ENCODE results near the gene RNF213.
A peak's percentile ranks its signal among the peaks of the same experiment; 100 is the strongest.

Gene RNF213

DNA sequence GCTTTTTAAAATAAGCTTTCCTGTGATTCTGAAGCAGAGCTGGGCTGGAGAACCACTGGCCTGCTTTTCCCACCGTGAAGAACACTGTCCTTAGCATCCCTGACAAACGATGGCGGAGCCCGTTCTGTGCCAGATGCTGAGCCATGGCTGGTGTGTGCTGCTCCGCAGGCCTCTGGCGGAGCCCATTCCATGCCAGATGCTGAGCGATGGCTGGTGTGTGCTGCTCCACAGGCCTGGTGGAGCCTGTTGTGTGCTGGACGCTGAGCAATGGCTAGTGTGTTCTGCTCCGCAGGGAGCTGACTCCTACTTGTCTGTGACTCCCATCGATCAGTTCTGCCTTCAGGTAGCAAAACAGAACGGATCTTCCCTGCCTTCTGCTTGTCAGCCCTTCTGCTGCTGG lies 158.6 kb downstream of the RNF213 start:
- no peak for DNase-seq (ENCODE audit: low read depth)

DNA sequence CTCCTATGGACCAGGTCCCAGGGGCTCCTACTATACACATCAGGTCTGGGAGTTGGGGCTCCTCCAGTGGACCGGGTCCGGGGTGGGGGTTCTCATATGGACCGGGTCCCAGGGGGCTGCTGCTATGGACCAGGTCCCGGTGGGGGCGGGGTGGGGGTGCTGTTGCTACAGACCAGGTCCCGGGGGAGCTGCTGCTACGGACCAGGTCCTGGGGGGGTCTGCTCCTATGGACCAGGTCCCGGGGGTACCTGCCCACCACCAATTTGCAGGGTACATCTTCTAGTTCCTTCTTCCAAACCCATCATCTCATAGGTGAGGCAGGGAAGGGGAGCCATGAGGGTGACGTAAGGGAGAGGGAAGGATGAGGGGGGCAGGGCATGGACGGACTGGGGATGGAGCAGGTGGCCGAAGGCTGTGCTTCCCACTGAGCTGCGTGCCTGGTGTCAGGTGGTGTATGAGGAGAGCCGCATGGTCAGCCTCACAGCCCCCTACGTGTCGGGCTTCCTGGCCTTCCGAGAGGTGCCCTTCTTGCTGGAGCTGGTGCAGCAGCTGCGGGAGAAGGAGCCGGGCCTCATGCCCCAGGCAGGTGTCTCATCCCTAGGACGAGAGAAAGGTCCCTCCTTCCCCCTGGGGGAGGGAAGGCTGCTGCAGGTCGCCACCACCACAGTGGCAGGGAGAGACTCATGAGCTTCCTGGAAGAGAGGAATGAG lies 160.9 kb downstream of the RNF213 start:
- no peak for DNase-seq (ENCODE audit: low read depth)

DNA sequence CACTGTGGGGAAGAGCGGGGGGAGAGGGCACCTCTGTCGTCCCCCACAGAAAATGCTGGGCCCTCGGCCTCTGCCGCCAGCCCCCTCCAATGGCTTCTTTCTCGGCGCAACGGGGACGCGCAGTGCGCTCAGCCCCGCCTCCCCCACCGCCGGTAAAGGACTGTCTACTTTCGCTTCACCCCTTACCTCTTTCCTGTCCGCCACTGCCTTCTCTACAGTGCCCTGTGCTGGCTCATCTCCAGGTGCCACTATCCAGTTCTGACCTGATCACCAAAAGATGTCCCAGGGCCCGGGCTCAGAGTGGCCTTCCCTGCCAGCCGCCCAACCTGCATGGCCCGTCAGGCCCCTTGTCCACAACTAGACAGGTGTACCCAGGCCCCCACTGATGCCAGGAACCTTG lies 161.6 kb downstream of the RNF213 start:
- no peak for DNase-seq (ENCODE audit: low read depth)

DNA sequence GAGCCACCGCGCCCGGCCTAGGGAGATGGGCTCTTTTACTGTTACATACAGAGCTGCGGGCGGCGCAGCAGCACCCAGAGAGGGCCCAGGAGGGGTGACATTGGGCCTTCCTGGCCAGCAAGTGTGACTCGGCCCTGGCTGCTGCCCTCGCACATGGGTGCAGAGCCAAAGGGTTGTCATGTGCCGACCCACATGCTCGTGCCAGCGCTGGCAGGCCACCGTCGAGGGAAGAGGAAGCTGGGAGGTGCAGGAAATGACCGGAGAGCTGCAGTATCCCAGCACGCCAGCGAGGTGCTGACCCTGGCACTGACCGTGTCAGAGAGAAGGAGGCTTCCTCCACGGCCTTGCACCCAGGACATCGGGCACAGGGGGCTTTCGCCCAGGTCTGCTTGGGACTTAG lies 162.3 kb downstream of the RNF213 start:
- no peak for DNase-seq (ENCODE audit: low read depth)

DNA sequence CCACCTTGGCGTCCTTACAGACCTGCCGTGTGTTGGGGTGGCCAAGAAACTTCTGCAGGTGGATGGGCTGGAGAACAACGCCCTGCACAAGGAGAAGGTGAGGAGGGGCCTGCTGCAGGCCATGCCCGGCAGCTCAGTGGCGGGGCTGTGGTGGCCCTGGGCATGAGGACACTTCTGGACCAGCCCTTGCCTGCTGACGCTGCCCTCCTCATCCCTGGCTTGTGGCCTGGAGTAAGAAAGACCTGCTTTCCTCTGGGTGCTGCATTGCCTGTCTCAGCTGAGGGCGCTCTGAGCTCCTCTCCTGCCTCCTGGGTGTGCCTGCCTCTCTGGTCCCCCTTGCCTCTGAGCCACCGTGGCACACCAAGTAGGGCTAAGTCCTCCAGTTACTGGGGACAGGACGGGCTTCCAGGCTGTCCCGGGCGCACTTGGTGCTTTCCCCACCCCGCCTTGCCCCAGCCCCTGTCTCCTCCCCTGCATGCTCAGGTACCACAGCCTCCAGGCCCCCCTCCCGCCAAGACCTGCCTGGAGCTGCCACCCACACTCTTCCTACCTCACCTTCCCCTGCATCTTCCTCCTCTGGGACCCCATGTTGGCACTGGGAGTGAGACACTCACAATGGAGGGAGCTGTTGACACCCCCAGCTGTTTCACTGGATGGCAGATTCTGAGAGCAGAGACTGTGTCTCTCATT lies 163.0 kb downstream of the RNF213 start:
- DNase-seq (ENCODE audit: low read depth) = no peak

DNA sequence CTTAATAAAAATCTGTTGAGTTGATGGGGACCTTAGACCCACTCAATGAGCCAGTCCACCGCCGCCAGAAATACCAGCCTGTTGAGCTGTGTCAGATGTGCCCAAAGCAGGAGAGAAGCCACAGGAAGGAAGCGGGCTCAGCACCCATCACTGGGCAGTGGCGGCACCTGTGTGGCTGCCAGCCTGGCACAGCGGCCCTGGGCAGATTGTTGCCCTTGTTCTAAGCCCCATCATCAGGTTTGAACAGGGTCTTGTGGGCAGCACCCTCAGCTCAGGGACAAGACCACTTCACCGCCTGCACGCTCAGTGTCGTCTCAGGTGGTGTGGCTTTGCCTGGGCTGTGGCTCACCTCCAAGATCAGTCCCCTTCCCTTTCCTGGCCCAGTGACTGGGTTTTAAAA lies 163.6 kb downstream of the RNF213 start:
- DNase-seq (ENCODE audit: low read depth) = no peak

DNA sequence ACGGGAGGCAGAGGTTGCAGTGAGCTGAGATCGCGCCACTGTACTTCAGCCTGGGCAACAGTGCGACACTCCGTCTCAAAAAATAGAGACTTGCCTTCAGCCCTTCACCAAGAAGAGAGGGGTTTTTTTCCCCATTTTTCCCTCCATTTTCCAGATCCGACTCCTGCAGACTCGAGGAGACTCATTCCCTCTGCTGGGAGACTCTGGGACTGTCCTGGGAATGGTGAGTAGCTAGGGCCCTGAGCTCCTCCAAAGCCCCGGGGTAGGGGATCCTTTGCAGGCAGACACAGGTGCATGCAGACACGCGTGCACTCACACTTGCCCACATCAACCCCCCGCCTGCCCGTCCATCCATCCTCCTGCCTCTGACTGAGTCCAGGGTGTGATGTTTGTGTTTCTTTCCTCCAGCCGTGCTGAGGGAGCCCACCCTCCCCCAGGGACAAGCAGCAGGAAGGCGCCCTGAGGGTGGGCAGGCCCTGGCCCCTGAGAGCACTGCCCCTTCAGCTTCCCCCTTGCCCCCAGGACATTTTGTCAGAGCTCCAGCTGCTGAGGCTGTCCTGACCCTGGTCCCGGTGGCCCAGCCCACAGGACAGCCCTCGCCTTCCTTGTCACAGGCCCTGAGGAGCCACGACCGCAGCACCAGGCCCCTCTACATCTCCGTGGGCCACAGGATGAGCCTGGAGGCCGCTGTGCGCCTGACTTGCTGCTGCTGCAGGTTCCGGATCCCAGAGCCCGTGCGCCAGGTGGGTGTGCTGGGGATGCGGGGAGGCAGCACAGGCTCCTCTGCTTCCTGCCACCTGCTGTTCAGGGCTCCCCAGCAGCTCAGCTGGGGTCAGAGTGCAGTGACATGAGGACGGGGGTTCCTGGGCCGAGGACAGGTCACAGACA lies 164.5 kb downstream of the RNF213 start:
- no peak for DNase-seq (ENCODE audit: low read depth)

DNA sequence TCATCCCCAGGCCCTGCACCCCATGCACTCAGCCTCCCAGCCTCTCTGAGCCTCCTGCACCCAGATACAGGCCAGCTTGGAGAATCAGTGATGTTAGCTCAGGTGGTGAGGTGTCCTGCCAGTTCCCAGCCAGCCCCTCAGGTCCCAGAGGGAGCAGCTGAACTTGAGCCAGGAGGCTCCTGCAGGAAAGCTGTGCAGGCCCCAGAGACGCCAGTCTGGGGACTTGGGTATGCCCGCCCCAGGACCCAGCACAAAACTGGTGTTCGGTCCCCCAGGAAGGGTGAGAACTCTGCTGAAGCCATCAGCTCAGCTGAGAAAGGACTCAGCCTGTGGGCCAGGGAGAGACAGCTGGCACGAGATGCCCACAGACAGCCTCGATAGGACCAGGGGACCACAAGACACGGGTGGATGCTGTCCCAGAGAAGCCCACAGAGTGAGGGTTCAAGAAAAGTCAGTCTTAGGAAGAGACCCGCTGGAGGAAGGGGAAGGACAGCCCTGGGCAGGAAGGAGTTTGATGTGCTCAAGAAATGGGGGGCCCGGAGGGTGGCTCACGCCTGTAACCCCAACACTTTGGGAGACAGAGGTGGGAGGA lies 165.3 kb downstream of the RNF213 start:
- no peak for DNase-seq (ENCODE audit: low read depth)

DNA sequence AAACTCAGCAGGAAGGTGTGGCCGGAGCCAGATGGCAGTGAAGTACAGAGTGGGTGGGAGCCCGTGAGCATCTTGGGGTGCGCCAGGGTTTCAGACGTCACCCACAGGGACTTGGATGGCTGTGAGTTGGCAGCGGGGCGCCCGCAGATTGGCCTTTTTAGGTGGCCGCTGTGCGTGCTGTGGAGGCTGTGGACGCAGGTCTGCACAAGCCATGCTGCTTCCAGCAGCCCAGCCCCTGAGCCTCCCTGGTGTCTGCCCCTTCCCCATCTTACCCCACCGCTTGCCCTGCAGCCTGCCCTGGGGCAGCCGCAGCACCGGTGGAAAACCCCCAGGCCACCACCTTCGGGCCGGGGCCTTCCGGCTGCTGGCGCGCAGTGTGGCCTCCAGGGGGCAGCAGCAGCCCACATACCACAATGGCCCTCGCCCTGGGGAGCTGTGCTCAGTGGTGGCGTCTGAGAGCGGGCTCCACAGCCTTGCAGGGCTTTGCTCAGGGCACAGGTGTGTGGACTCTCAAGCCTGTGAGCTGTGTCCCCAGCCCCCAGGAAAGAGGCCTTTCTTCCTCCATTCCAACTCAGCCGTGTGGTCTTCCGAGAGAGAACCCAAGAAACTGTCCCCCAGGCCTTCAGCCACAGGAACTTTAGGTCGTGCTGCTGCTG lies 166.1 kb downstream of the RNF213 start:
- DNase-seq (ENCODE audit: low read depth) = peak; percentile 76

DNA sequence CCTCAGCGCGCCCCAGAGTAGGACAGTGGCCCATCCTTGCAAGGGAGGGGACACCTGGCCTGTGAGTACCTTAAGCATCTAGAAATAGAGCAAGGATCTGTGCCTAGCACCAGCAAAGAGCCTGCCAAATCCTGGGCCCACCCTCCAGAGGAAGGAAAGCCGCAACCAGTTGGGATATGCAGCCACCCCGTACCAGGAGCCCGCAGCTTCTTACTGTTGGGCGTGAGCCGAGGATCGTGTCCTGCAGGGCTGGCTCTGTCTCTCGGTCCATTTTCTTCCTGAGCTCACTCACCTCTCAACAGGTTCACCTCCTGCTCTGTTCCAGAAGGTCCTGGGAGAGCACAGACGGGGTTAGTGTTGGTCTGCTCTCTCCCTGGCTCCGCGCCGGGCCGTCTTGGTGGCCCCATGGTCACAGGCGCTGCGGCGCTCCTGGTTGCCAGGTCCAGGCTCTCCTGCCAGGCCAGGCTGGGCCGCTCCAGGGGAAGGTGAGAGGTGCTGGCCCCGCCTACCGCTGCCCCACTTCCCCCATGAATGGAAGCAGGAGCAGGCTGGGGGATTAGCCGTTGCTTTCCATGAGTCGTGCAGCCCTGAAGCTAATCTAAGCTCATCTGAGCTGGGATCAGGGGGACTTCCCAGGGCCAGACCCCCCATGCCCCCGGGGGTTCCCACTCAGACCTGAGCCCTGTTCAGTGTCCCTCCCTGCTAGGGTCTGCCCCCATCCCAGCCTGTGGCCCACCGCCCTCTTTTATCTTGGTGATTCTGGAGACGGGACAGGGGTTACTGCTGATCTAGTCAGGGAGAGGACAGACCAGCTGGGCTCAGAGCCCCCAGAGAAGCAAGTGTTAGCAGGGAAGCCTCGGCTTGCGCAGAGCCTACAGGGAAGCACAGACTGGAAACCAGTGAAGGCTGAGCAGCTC lies 167.0 kb downstream of the RNF213 start:
- DNase-seq (ENCODE audit: low read depth) = no peak

DNA sequence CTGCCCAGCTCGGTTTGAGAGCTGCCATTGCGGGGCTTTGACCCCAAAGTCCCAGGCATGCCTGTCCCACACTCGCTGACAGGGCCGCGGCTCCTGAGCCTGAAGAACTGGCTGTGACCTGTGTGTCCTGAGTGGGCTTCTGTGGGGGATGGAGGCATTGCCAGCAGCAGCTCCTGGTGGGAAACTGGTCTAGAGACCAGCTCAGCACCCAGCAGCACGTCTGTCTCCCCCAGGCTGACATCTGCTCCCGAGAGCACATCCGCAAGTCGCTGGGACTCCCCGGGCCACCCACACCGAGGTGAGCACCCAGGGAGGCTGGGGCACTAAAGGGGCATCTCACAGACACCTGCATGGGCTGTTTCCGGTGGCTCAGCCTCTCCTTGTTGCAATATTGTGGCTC lies 167.7 kb downstream of the RNF213 start:
- DNase-seq (ENCODE audit: low read depth) = no peak

DNA sequence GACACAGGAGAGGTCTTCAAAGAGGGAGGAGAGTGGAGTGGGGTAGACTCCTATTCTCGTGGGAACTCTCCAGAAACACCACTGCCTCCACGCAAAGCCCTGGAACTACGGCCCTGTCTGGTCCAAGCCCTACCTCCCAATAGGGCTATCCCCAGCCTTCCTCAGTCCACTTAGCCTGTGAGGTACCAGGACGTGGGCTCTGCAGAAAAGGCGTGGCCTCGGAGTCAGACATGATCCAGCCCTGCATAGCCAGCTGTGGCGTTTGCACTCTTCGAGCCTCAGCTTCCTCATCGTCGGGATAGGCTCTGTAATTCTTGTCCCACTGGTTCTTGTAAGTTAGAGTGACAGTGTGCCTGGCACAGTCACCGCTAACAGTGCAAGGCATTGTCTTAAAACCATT lies 168.1 kb downstream of the RNF213 start:
- DNase-seq (ENCODE audit: low read depth) = no peak

DNA sequence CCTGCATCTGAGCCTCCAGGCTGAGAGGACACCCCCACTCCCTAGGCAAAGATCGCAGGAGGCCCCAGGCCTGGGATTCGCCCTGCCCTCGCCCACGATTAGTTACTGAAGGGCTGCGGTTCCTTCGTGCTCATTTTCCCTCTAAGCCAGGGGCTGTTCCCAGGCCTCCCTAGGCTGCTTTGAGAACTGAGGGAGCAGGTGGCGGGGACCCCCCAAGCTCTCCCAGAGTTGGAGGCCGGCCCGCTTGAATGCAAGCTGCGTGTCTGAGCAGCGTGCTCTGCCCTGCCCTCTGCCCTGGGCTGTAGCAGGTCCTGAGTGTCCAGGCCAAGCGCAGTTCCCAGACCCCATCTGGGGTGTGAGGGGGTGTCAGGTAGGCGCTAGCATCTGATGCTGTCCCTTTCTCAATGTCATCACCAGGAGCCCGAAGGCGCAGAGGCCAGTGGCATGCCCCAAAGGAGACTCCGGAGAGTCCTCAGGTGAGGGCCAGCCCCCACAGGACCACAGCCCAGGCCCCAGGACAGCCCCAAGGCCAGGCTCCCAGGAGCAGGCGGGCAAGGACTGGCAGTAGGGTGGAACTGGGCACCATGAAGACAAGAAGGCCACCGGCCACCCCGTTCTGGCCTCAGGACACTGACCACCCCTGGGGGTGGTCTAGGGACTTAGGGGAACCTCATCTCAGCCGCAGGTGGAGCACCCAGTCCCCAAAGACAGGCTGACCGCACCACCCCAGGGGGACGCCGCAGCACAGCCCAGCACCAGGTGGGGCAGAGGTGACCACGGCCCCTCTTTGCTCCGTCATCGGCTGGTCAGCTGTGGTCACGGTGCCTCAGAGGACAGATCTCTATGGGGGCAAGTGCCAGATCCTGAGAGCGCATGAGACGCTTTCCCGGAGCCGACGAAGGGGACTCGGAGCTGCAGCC lies 169.0 kb downstream of the RNF213 start:
- DNase-seq (ENCODE audit: low read depth) = no peak

DNA sequence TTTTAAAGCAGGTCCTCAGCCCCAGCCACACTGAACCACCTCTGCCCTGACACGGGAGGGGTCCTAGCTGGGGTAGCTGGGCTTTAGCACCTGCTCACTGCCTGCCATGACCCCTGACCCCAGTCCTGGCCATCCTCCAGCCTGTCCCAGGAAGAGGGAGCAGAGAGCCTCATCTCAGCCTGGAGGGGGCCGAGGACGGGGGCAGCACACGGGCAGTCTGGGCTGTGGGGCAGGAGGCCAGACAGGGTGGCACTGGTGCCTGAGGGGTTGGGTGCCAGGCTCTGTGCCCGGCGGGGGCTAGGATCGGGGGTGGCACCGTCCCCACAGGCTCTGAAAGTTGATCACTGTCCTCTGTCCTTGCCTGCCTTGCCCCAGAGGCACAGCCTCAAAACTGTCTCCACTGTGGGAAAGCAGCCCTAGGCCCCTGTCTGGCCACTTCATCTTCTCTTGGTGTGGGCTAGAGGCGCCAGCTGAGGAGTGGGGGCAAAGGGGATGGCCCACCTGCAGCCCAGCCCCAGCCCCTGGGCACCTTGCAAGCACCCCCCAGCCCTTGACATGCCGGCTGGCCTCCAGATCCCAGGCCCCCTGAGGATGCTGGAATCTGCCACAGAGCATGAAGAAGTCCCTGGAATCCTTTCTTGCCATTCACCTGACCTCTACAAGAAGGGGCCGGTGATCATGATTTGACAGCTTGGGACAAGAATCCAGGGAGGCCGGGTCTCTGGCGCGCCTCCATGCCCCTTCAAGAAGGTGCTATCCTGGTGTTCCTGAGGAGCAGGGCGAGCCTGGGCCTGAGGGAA lies 170.0 kb downstream of the RNF213 start:
- no peak for DNase-seq (ENCODE audit: low read depth)

DNA sequence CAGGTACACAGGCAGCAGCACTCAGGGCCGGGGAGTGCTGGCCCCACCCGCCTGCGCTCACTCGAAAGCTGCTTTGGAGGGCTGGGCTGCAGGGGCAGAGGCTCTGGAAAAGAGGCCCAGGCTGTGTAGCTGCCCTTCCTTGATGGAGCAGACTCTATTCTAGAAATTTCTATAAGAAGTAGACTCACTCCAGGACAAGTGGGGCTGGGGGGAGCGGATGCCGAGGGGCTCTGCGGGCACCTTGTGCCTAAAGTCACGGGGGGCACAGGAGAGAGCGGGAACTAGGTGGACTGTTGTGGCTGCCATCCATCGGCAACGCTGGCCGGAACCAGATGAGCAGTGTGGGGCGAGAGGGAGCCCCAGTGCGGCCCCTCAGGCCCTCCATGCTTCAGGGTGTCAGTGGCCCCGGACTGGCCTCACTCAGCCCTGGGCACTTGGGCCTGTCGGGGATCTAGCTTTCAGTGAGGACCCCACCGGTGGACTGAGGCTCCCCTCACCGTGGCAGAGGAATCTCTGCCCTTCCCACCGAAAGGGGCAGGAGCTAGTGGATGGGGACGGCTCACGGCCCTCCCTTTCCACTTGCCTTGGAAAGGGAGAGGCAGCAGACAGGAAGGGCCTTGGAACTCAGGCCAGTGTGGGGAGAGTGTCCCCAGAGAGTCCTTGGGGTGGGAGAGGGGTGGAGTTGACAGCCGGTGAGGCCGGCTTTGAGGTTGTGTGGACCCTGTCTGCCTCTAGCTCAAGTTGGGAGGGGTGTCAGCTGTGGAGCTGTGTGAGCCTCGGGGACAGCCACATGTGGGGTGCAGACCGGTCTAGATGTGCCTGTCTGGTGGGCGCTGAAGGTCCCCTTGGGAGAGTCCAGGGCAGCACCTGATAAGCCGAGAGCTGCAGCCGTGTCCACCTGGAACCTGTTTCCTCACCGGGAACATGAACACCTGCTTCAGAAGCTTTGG lies 170.9 kb downstream of the RNF213 start:
- no peak for DNase-seq (ENCODE audit: low read depth)

DNA sequence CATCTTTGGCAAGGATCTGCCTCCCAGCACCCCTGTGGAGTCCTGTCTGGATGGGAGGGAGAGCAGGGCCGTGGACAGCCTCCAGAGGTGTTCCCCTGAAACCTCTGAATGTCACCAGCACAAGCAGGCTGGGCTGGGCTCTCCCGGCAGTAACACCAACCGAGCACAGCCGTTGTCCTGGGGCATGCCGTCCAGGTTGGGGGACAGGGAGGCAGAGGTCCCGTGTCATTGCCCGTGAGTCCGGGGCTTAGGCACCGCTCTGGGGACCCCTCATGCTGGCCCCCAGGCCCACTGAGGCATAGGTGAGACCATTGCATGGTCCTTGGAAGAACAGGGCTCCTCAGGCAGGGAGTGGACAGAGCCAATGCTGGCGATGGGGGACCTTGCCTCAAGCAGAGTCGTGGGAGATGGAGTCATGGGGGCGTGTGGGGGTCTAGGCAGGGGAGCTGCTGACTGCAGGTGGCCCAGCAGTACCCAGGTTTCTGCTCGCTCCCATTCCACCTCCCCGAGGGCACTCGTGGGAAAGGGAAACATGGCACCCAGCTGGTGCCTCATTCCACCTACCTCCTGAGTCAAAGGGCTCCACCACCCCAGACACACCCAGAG lies 171.8 kb downstream of the RNF213 start:
- DNase-seq (ENCODE audit: low read depth) = no peak

DNA sequence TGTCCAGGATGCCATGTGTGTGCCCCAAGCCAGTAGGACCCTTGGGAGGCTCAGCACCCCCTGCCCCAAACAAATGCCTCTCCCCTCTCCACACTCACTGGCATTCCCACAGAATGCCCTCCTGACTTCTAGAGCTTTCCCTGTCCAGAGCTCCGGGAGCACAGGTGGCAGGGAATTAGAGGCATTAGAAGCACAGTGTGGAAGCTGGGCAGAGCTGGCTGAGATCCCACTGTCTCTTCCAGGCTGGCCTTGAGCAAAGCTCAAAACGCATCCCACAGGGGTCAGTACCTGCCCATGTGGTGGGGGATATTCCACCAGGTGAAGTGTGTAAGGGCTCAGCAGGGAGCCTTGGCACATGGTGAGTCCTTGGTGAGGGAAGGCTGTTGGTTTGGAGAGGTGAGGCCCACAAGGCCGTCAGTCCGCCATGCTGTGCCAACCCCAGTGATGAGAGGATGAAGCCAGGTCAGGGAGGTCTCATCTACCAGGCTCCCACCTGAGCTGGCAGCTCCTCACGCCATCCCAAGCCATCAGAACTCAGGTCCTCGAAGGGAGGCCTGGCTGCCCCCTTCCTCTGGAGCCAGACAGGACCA lies 172.4 kb downstream of the RNF213 start:
- DNase-seq (ENCODE audit: low read depth) = no peak
